Measurements from ENCODE around the gene AP1B1. TPM values are rescaled to one million over a fixed set of nuclear protein-coding genes. Genes with fewer than 3 reads are reported as not detected.

The AP1B1 gene
- total RNA-seq, 4 donors from 2014 or later, result 58.0 to 77.3 (median 75.3) TPM

DNA sequence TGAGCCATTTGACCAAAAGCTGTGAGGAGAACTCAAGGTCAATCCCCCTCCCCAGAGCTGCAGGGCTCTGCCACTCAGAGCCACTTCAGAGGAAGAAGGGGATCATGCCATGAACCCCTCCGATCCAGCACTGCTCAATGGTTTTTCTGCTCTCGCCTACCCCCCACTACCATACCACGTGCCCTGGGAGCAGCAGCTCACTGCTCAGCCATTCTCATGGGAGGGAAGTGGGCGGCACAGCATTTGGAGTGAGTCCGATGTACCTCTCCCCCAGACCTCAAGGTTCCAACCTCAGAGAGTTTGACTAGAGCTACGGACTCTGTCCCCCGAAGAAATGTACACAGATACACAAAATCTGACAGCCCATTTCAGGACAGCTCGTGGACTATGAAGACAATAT is 34.5 kb downstream of the AP1B1 start:
- DNase-seq (ENCODE audit: low spot score) (no peak), ATAC-seq (ENCODE audit: low FRiP score) (no peak)
- TF ChIP-seq, protein P1, sequence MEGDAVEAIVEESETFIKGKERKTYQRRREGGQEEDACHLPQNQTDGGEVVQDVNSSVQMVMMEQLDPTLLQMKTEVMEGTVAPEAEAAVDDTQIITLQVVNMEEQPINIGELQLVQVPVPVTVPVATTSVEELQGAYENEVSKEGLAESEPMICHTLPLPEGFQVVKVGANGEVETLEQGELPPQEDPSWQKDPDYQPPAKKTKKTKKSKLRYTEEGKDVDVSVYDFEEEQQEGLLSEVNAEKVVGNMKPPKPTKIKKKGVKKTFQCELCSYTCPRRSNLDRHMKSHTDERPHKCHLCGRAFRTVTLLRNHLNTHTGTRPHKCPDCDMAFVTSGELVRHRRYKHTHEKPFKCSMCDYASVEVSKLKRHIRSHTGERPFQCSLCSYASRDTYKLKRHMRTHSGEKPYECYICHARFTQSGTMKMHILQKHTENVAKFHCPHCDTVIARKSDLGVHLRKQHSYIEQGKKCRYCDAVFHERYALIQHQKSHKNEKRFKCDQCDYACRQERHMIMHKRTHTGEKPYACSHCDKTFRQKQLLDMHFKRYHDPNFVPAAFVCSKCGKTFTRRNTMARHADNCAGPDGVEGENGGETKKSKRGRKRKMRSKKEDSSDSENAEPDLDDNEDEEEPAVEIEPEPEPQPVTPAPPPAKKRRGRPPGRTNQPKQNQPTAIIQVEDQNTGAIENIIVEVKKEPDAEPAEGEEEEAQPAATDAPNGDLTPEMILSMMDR (IDR thresholded peaks at IDR 0.05), result no peak

DNA sequence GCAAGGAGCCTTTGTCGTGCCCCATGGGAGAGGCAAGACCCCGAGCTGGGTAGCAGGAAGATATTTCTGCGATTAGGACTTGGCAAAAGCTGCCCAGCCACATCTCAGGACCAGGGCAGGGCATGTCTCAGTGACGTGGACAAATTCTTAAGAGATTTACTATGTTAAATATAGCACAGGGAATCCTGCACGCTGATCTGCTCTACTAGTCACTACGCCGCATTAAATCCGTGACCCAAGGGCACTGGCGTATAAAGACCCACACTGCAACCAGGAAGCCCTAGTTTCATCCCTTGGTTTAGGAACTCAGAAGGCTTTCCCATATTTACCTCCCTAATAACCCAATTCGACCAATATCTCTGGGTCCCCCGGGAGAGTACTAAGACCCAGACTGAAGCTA is 35.1 kb downstream of the AP1B1 start:
- ATAC-seq (ENCODE audit: low FRiP score) (no peak), DNase-seq (ENCODE audit: low spot score) (no peak)
- TF ChIP-seq, protein P1 (IDR thresholded peaks at IDR 0.05), result no peak

- DNase-seq (ENCODE audit: low spot score) (no peak), ATAC-seq (ENCODE audit: low FRiP score) (no peak)
- TF ChIP-seq, protein P1 (IDR thresholded peaks at IDR 0.05), result no peak
Observed at GRCh38 chr22:29352778-29353177, 35.6 kb downstream of the AP1B1 start.

GRCh38 chr22:29351891-29352290 is 36.5 kb downstream of the AP1B1 start:
- ATAC-seq (ENCODE audit: low FRiP score) (no peak), DNase-seq (ENCODE audit: low spot score) (no peak)
- TF ChIP-seq, protein P1 (IDR thresholded peaks at IDR 0.05), result no peak

GRCh38 chr22:29351042-29351441 is 37.3 kb downstream of the AP1B1 start:
- TF ChIP-seq, protein P1 (IDR thresholded peaks at IDR 0.05), result no peak
- no peak for DNase-seq (ENCODE audit: low spot score)
- no peak for ATAC-seq (ENCODE audit: low FRiP score)

GRCh38 chr22:29348956-29349355 is 39.4 kb downstream of the AP1B1 start:
- DNase-seq (ENCODE audit: low spot score) (no peak), ATAC-seq (ENCODE audit: low FRiP score) (no peak)
- TF ChIP-seq, protein P1 (IDR thresholded peaks at IDR 0.05), result no peak

DNA sequence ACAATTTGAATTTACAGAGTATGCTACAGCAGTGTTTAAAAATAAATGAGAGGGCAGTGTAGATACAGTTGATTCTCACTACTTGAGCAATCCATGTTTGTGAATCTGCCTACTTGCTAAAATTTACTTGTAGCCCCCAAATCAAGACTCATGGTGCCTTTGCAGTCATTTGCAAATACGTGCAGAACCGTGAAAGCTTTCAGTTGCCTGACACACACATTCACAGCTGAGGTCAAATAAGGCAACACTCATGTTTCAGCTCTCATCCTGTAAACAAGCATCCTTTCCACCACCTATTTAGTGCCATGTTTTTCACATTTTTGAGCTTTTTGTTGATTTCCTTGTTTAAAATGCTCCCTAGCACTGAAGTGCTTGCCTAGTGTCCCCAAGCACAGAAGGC is 40.3 kb downstream of the AP1B1 start:
- no peak for DNase-seq (ENCODE audit: low spot score)
- ATAC-seq (ENCODE audit: low FRiP score), result no peak
- TF ChIP-seq, protein P1 (IDR thresholded peaks at IDR 0.05), result no peak
